ENCODE data around the gene AKAP13.

GRCh38 chr15:85439996-85440395, 59.6 kb downstream of the AKAP13 start:
- no peak for TF ChIP-seq ZNF121 (tag by site-specific recombination; IDR thresholded peaks at IDR 0.05)
- TF ChIP-seq YY1 (tag by site-specific recombination; IDR thresholded peaks at IDR 0.05): no peak
- TF ChIP-seq, protein P1, sequence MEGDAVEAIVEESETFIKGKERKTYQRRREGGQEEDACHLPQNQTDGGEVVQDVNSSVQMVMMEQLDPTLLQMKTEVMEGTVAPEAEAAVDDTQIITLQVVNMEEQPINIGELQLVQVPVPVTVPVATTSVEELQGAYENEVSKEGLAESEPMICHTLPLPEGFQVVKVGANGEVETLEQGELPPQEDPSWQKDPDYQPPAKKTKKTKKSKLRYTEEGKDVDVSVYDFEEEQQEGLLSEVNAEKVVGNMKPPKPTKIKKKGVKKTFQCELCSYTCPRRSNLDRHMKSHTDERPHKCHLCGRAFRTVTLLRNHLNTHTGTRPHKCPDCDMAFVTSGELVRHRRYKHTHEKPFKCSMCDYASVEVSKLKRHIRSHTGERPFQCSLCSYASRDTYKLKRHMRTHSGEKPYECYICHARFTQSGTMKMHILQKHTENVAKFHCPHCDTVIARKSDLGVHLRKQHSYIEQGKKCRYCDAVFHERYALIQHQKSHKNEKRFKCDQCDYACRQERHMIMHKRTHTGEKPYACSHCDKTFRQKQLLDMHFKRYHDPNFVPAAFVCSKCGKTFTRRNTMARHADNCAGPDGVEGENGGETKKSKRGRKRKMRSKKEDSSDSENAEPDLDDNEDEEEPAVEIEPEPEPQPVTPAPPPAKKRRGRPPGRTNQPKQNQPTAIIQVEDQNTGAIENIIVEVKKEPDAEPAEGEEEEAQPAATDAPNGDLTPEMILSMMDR (tag by site-specific recombination; IDR thresholded peaks at IDR 0.05): no peak
- TF ChIP-seq, protein P2, sequence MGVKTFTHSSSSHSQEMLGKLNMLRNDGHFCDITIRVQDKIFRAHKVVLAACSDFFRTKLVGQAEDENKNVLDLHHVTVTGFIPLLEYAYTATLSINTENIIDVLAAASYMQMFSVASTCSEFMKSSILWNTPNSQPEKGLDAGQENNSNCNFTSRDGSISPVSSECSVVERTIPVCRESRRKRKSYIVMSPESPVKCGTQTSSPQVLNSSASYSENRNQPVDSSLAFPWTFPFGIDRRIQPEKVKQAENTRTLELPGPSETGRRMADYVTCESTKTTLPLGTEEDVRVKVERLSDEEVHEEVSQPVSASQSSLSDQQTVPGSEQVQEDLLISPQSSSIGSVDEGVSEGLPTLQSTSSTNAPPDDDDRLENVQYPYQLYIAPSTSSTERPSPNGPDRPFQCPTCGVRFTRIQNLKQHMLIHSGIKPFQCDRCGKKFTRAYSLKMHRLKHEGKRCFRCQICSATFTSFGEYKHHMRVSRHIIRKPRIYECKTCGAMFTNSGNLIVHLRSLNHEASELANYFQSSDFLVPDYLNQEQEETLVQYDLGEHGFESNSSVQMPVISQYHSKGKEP (tag by site-specific recombination; IDR thresholded peaks at IDR 0.05): no peak
- no peak for TF ChIP-seq ZNF530 (tag by site-specific recombination; IDR thresholded peaks at IDR 0.05; ENCODE audit: low read depth)
- TF ChIP-seq, protein P3, sequence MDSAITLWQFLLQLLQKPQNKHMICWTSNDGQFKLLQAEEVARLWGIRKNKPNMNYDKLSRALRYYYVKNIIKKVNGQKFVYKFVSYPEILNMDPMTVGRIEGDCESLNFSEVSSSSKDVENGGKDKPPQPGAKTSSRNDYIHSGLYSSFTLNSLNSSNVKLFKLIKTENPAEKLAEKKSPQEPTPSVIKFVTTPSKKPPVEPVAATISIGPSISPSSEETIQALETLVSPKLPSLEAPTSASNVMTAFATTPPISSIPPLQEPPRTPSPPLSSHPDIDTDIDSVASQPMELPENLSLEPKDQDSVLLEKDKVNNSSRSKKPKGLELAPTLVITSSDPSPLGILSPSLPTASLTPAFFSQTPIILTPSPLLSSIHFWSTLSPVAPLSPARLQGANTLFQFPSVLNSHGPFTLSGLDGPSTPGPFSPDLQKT (IDR thresholded peaks at IDR 0.05; ENCODE audit: borderline replicate concordance, low read depth, low read length): no peak
- no peak for TF ChIP-seq ZNF37A (tag by site-specific recombination; IDR thresholded peaks at IDR 0.05)
- TF ChIP-seq ZNF366 (tag by site-specific recombination; conservative IDR thresholded peaks at IDR 0.05): no peak

All from HEK293 (cell line).